ENCODE measurements around the gene CPS1.

The CPS1 gene

GRCh38 chr2:210633699-210634098 is 77.3 kb downstream of the CPS1 start:
- TF ChIP-seq POLR2AphosphoS5 (IDR thresholded peaks at IDR 0.05; ENCODE audit: low read depth, low read length), result no peak
- TF ChIP-seq TAF1 (IDR thresholded peaks at IDR 0.05; ENCODE audit: borderline replicate concordance, insufficient read depth, low read length), result no peak
- TF ChIP-seq SIN3A (IDR thresholded peaks at IDR 0.05; ENCODE audit: borderline replicate concordance, insufficient read depth, low read length), result no peak
- TF ChIP-seq FOXP2 (optimal IDR thresholded peaks at IDR 0.05; ENCODE audit: borderline replicate concordance, extremely low read depth, extremely low read length, insufficient read depth), result no peak
- TF ChIP-seq REST (IDR thresholded peaks at IDR 0.05; ENCODE audit: insufficient read depth in 1 of 2, low read depth in 2 of 2, low read length in 2 of 2), result no peak

- TF ChIP-seq FOXP2 (optimal IDR thresholded peaks at IDR 0.05; ENCODE audit: borderline replicate concordance, extremely low read depth, extremely low read length, insufficient read depth) (no peak), SIN3A (IDR thresholded peaks at IDR 0.05; ENCODE audit: borderline replicate concordance, insufficient read depth, low read length) (no peak)
Observed at GRCh38 chr2:210635257-210635656, 78.9 kb downstream of the CPS1 start.

GRCh38 chr2:210642333-210642732 is 85.9 kb downstream of the CPS1 start:
- no peak for TF ChIP-seq REST (IDR thresholded peaks at IDR 0.05; ENCODE audit: insufficient read depth in 1 of 2, low read depth in 2 of 2, low read length in 2 of 2)
- no peak for TF ChIP-seq FOXP2 (optimal IDR thresholded peaks at IDR 0.05; ENCODE audit: borderline replicate concordance, extremely low read depth, extremely low read length, insufficient read depth)
- TF ChIP-seq TAF1 (IDR thresholded peaks at IDR 0.05; ENCODE audit: borderline replicate concordance, insufficient read depth, low read length), result no peak
- TF ChIP-seq POLR2AphosphoS5 (IDR thresholded peaks at IDR 0.05; ENCODE audit: low read depth, low read length), result no peak
- no peak for TF ChIP-seq SIN3A (IDR thresholded peaks at IDR 0.05; ENCODE audit: borderline replicate concordance, insufficient read depth, low read length)

- TF ChIP-seq SIN3A (IDR thresholded peaks at IDR 0.05; ENCODE audit: borderline replicate concordance, insufficient read depth, low read length), result no peak
- TF ChIP-seq TAF1 (IDR thresholded peaks at IDR 0.05; ENCODE audit: borderline replicate concordance, insufficient read depth, low read length), result no peak
- TF ChIP-seq FOXP2 (optimal IDR thresholded peaks at IDR 0.05; ENCODE audit: borderline replicate concordance, extremely low read depth, extremely low read length, insufficient read depth), result no peak
- TF ChIP-seq POLR2AphosphoS5 (IDR thresholded peaks at IDR 0.05; ENCODE audit: low read depth, low read length), result no peak
- TF ChIP-seq REST (IDR thresholded peaks at IDR 0.05; ENCODE audit: insufficient read depth in 1 of 2, low read depth in 2 of 2, low read length in 2 of 2), result no peak
Observed at GRCh38 chr2:210647151-210647550, 90.8 kb downstream of the CPS1 start.

- TF ChIP-seq FOXP2 (optimal IDR thresholded peaks at IDR 0.05; ENCODE audit: borderline replicate concordance, extremely low read depth, extremely low read length, insufficient read depth) (no peak), TAF1 (IDR thresholded peaks at IDR 0.05; ENCODE audit: borderline replicate concordance, insufficient read depth, low read length) (no peak), POLR2AphosphoS5 (IDR thresholded peaks at IDR 0.05; ENCODE audit: low read depth, low read length) (no peak), REST (IDR thresholded peaks at IDR 0.05; ENCODE audit: insufficient read depth in 1 of 2, low read depth in 2 of 2, low read length in 2 of 2) (no peak), SIN3A (IDR thresholded peaks at IDR 0.05; ENCODE audit: borderline replicate concordance, insufficient read depth, low read length) (no peak)
Observed at GRCh38 chr2:210654091-210654490, 97.7 kb downstream of the CPS1 start.

Measured in PFSK-1 (cell line).